ENCODE data around the gene ITM2C.

The ITM2C gene

DNA sequence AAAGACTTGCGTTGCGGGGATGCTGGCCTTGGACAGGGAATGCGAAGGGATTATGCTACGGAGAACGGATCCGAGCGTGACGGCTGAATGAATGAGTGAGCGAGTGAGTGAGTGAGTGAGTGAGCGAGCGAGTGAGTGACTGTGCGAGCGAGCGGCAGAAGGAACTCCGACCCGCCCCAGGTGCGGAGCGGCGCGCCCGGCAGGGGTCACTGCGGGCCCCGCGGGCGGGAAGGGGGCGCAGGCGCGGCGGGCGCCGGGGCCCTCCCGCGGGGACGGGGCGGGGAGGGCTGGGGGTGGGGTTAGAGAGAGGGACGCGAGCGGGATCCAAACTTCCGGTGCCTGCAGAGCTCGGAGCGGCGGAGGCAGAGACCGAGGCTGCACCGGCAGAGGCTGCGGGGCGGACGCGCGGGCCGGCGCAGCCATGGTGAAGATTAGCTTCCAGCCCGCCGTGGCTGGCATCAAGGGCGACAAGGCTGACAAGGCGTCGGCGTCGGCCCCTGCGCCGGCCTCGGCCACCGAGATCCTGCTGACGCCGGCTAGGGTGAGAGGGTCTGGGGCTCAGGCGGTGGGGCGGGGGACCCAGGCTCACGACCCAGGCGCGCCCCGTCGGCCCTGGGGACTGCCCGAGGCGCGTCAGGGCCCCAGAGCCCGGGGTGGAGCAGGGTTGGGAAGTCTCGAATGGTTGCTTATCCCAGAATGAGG lies at the start of gene ITM2C:
Gene ITM2C (plus strand): TSS at position 338 of the 702 bp plus-strand sequence. CDS start 84 bp downstream, at position 422.
- Histone ChIP-seq H3K4me3 (ENCODE audit: low read depth, low read length) (peak within 1 kb of the TSS; percentile 72), H3K36me3 (replicated peaks) (no peaks in the 10 kb centered on the region), H3K27ac (no peak within 1 kb of the TSS), H3K27me3 (replicated peaks) (peaks cover 5% of the 10 kb centered on the region)
- TF ChIP-seq, protein P1, sequence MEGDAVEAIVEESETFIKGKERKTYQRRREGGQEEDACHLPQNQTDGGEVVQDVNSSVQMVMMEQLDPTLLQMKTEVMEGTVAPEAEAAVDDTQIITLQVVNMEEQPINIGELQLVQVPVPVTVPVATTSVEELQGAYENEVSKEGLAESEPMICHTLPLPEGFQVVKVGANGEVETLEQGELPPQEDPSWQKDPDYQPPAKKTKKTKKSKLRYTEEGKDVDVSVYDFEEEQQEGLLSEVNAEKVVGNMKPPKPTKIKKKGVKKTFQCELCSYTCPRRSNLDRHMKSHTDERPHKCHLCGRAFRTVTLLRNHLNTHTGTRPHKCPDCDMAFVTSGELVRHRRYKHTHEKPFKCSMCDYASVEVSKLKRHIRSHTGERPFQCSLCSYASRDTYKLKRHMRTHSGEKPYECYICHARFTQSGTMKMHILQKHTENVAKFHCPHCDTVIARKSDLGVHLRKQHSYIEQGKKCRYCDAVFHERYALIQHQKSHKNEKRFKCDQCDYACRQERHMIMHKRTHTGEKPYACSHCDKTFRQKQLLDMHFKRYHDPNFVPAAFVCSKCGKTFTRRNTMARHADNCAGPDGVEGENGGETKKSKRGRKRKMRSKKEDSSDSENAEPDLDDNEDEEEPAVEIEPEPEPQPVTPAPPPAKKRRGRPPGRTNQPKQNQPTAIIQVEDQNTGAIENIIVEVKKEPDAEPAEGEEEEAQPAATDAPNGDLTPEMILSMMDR (IDR thresholded peaks at IDR 0.05; ENCODE audit: low read depth, low read length, missing control alignments), result peak; percentile 33
- peak; percentile 33 for DNase-seq
- in situ Hi-C loops (cut with HindIII; ENCODE audit: low pct_ligation_motif_present, low sequenced_read_pairs), result no loop called here

- in situ Hi-C loops (cut with HindIII; ENCODE audit: low pct_ligation_motif_present, low sequenced_read_pairs), result no loop called here
These were observed 49.7 kb upstream of the ITM2C start for GRCh38 chr2:230815088-230815487.

GRCh38 chr2:230816735-230817134 lies 48.0 kb upstream of the ITM2C start:
- TF ChIP-seq, protein P1 (IDR thresholded peaks at IDR 0.05; ENCODE audit: low read depth, low read length, missing control alignments), result no peak
- no peak overlapping the region for H3K4me3 ChIP-seq (ENCODE audit: low read depth, low read length)
- in situ Hi-C loops (cut with HindIII; ENCODE audit: low pct_ligation_motif_present, low sequenced_read_pairs), result no loop called here
- H3K27me3 ChIP-seq (replicated peaks), result no peaks in the 10 kb centered on the region
- no peak for DNase-seq
- no peak overlapping the region for H3K27ac ChIP-seq
- peaks cover 35% of the 10 kb centered on the region for H3K36me3 ChIP-seq (replicated peaks)

More at GRCh38 chr2:230815088-230815487, 49.7 kb upstream of the ITM2C start:
- no peak overlapping the region for H3K4me3 ChIP-seq (ENCODE audit: low read depth, low read length)
- no peak overlapping the region for H3K27ac ChIP-seq
- H3K36me3 ChIP-seq (replicated peaks), result peaks cover 36% of the 10 kb centered on the region
- no peak for DNase-seq
- TF ChIP-seq, protein P1 (IDR thresholded peaks at IDR 0.05; ENCODE audit: low read depth, low read length, missing control alignments), result no peak
- no peaks in the 10 kb centered on the region for H3K27me3 ChIP-seq (replicated peaks)

DNA sequence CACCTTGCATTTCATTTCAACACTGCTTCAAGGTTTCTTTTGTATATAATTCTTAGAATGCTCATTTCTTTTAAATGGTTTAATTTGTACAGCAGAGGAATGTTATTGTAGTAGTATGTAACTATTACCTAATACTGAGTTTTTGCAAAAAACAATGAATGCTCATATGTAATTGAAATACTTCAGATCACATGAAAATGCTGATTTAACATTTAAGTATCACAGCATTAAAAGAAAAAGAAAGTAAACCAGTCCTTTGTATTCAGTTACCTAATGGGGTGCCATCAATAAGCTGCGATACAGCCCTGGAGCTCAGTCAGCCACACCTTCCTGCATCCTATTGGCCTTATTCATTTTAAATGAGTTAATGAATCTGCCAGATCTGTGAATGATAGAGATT lies 45.3 kb upstream of the ITM2C start:
- DNase-seq, result no peak
- H3K36me3 ChIP-seq (replicated peaks), result peaks cover 35% of the 10 kb centered on the region
- H3K27me3 ChIP-seq (replicated peaks), result no peaks in the 10 kb centered on the region
- H3K4me3 ChIP-seq (ENCODE audit: low read depth, low read length), result no peak overlapping the region
- in situ Hi-C loops (cut with HindIII; ENCODE audit: low pct_ligation_motif_present, low sequenced_read_pairs), result no loop called here
- H3K27ac ChIP-seq, result no peak overlapping the region
- TF ChIP-seq, protein P1 (IDR thresholded peaks at IDR 0.05; ENCODE audit: low read depth, low read length, missing control alignments), result no peak

DNA sequence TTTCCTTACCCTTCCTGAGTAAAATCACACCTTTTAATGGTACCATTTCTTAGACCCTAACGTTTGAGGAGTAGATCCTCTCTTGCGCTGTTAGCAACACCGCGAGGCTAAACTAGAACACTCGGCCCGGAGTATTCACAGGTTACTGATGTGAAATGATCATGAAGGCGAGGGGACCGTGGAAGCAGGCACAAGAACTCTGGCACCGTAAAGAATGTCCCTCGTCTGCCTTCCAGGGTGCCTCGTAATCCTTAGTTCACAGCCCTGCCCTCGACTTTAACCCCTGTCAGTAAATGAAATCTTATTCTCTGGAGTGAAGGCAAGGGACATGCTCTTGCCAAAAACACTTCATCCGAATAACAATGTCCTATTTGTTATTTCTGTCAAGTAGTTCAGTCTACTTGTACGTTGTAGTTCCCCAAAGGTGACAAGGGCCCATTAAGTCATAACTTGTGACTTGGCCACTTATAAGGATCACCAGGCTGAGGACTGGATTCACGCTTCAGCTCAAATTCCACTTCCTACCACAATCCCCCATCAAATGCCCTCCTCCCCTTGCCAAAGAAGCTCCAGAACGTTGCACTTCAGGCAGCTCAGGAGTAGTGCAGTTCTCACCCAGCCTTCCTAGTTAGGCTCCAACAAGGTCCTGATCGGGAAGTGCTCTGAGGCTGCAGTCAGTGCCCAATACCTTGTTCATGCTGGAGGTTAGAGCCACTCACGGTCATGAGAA lies 43.3 kb upstream of the ITM2C start:
- in situ Hi-C loops (cut with HindIII; ENCODE audit: low pct_ligation_motif_present, low sequenced_read_pairs), result no loop called here
- H3K27ac ChIP-seq, result no peak overlapping the region
- H3K4me3 ChIP-seq (ENCODE audit: low read depth, low read length), result no peak overlapping the region
- TF ChIP-seq, protein P1 (IDR thresholded peaks at IDR 0.05; ENCODE audit: low read depth, low read length, missing control alignments), result no peak
- no peak for DNase-seq
- H3K36me3 ChIP-seq (replicated peaks), result peaks cover 29% of the 10 kb centered on the region
- no peaks in the 10 kb centered on the region for H3K27me3 ChIP-seq (replicated peaks)
